K562 (cell line): ENCODE measurements around the gene AGPAT4.

Experiments used
- CTCF ChIP-seq, 3 experiments: IDR thresholded peaks in 2 of 3; conservative IDR thresholded peaks in 1 of 3; 2 replicates each; pipeline ENCODE4 v1.5.1; 2011 to 2012; ENCODE audit warnings: low read length in 3 of 3, mild to moderate bottlenecking in 3 of 3, control low read depth in 2 of 3, improper control_type of control experiment in 1 of 3, inconsistent platforms in 1 of 3, low read depth in 1 of 3, mixed read lengths in 1 of 3, moderate library complexity in 1 of 3; ENCODE audit not compliant: insufficient read depth in 2 of 3
- E2F4 ChIP-seq: sonication (generic); formaldehyde crosslinking; IDR thresholded peaks from 2 replicates; pipeline ENCODE4 v1.8.0; 2022; ENCODE audit warnings: mild to moderate bottlenecking, low read depth, missing genetic modification reagents
- HNRNPH1 ChIP-seq: fragments of 200-400 bp; formaldehyde crosslinking; optimal IDR thresholded peaks from 2 replicates; pipeline ENCODE3; 2017; ENCODE audit warnings: low read depth, mild to moderate bottlenecking, low read length, moderate library complexity
- RCOR1 ChIP-seq, 2 experiments: IDR thresholded peaks; 2 replicates each; pipeline ENCODE4 v1.6.1; 2012; ENCODE audit warnings: low read depth in 2 of 2, low read length in 2 of 2, borderline replicate concordance in 1 of 2, improper control_type of control experiment in 1 of 2
- RFX1 ChIP-seq: fragments of 450-650 bp; IDR thresholded peaks from 2 replicates; pipeline ENCODE4 v1.6.1; 2016; ENCODE audit warnings: mild to moderate bottlenecking, moderate library complexity
- ZNF23 ChIP-seq: fragments of 250-450 bp; sonication (Bioruptor Pico); IDR thresholded peaks from 2 replicates; pipeline ENCODE4 v1.4.0; 2020; ENCODE audit warnings: mild to moderate bottlenecking

GRCh38 chr6:161318456-161318855 is 44.6 kb upstream of the AGPAT4 start:
- TF ChIP-seq CTCF (IDR thresholded peaks at IDR 0.05 in 2 of 3, conservative IDR thresholded peaks at IDR 0.05 in 1 of 3; ENCODE audit: insufficient read depth in 2 of 3, low read depth in 1 of 3, low read length in 3 of 3) (no peak), ZNF23 (CRISPR knock-in tag) (no peak), HNRNPH1 (no peak), E2F4 (CRISPR knock-in tag) (no peak), RCOR1 (IDR thresholded peaks at IDR 0.05; ENCODE audit: borderline replicate concordance in 1 of 2, low read depth in 2 of 2, low read length in 2 of 2) (no peak), RFX1 (no peak)
